Ascending aorta (tissue), 2 donors: ENCODE data around the gene MCAM. TPM values are rescaled to one million over a fixed set of nuclear protein-coding genes. Genes with fewer than 3 reads are reported as not detected.
A peak's percentile ranks its signal among the peaks of the same experiment; 100 is the strongest.

Source experiments
- DNase-seq, 2 donors: peaks; one replicate each; pipeline ENCODE4 v3.0.0-alpha.2; 2019; ENCODE audit warnings: low spot score in 2 of 2
- H3K27ac ChIP-seq, 2 donors: fragments of 200-600 bp; sonication (generic); one replicate each; pipeline ENCODE4 v1.5.1; 2016 to 2017; ENCODE audit warnings: mild to moderate bottlenecking in 1 of 2
- H3K27me3 ChIP-seq: fragments of 200-600 bp; sonication (generic); one replicate; pipeline ENCODE4 v1.5.1; 2017
- H3K36me3 ChIP-seq, 2 donors: fragments of 200-600 bp; sonication (generic); one replicate each; pipeline ENCODE4 v1.5.1; 2016
- H3K4me1 ChIP-seq, 2 donors: fragments of 200-600 bp; sonication (generic); one replicate each; pipeline ENCODE4 v1.5.1; 2016 to 2017; ENCODE audit warnings: mild to moderate bottlenecking in 1 of 2
- H3K4me3 ChIP-seq, 2 donors: fragments of 200-600 bp; sonication (generic); one replicate each; pipeline ENCODE4 v1.5.1; 2016 to 2017; ENCODE audit warnings: mild to moderate bottlenecking in 1 of 2
- H3K9me3 ChIP-seq, 2 donors: fragments of 200-600 bp; sonication (generic); one replicate each; pipeline ENCODE4 v1.5.1; 2016
- intact Hi-C: fragments of 100-400 bp; cut with DNase I; formaldehyde crosslinking; loops from one replicate; pipeline ENCODE4 v1.15.1; 2023
- total RNA-seq: library from RNA; depleted of rRNA; stranded (reverse); fragments of >200 nt; gene quantifications from one replicate; pipeline ENCODE4 v1.1.0, GENCODE V29; 2016
- TF ChIP-seq, protein P1 (sequence below), 3 experiments: fragments of 200-600 bp in 2 of 3; fragments of 450-650 bp in 1 of 3; sonication (generic) in 2 of 3; IDR thresholded peaks; one replicate each; pipeline ENCODE4 v1.5.1; 2016 to 2019; ENCODE audit warnings: antibody characterized with exemption in 3 of 3, mild to moderate bottlenecking in 1 of 3, moderate library complexity in 1 of 3

Gene MCAM
- total RNA-seq, 1 donor from 2014 or later: 2,975 TPM

GRCh38 chr11:119322921-119323531, 6.1 kb upstream of the MCAM start:
- Histone ChIP-seq H3K4me1 (peaks cover 12 to 36% of the 10 kb centered on the region in 2 donors), H3K9me3 (no peaks in the 10 kb centered on the region), H3K27me3 (no peaks in the 10 kb centered on the region), H3K27ac (peak overlapping the region; percentile 98 to 99), H3K4me3 (no peak overlapping the region), H3K36me3 (no peaks in the 10 kb centered on the region)
- TF ChIP-seq, protein P1, sequence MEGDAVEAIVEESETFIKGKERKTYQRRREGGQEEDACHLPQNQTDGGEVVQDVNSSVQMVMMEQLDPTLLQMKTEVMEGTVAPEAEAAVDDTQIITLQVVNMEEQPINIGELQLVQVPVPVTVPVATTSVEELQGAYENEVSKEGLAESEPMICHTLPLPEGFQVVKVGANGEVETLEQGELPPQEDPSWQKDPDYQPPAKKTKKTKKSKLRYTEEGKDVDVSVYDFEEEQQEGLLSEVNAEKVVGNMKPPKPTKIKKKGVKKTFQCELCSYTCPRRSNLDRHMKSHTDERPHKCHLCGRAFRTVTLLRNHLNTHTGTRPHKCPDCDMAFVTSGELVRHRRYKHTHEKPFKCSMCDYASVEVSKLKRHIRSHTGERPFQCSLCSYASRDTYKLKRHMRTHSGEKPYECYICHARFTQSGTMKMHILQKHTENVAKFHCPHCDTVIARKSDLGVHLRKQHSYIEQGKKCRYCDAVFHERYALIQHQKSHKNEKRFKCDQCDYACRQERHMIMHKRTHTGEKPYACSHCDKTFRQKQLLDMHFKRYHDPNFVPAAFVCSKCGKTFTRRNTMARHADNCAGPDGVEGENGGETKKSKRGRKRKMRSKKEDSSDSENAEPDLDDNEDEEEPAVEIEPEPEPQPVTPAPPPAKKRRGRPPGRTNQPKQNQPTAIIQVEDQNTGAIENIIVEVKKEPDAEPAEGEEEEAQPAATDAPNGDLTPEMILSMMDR (IDR thresholded peaks at IDR 0.05): no peak
- DNase-seq: peak in 1 of 2 donors; percentile 61
- intact Hi-C loops: loop anchor here (1.0 kb wide), 1 partner anchor 118 kb away; no protein-coding TSS in a partner anchor

DNA sequence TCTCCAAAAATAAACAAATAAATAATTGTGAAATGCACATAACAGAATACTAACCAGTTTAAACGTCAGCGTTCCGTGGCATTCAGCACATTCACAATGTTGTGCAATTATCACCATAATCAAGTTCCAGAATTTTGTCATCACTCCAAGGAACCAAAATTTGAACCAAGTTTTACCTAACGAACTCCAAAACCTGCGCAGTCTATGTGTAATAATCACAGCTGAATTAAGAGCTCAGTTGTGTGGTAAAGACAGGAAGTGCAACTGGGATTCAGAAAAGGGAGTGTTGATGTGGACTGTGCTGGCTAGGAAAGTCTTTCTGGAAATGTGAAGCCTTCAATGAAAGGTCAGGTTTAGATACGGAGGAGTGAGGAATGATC, 5.4 kb upstream of the MCAM start:
- Histone ChIP-seq H3K4me3 (no peak overlapping the region), H3K4me1 (peaks cover 16 to 43% of the 10 kb centered on the region in 2 donors), H3K27ac (peak overlapping the region; percentile 98 to 99), H3K36me3 (no peaks in the 10 kb centered on the region), H3K9me3 (no peaks in the 10 kb centered on the region), H3K27me3 (no peaks in the 10 kb centered on the region)
- DNase-seq: peak in 1 of 2 donors; percentile 9
- TF ChIP-seq, protein P1 (IDR thresholded peaks at IDR 0.05): peak in 1 of 3 experiments; percentile 5
- intact Hi-C loops: no loop called here

GRCh38 chr11:119320776-119321524, 4.0 kb upstream of the MCAM start:
- peak overlapping the region; percentile 50 to 64 for H3K4me3 ChIP-seq
- DNase-seq: peak in 1 of 2 donors; percentile 87
- peaks cover 16 to 43% of the 10 kb centered on the region in 2 donors for H3K4me1 ChIP-seq

DNA sequence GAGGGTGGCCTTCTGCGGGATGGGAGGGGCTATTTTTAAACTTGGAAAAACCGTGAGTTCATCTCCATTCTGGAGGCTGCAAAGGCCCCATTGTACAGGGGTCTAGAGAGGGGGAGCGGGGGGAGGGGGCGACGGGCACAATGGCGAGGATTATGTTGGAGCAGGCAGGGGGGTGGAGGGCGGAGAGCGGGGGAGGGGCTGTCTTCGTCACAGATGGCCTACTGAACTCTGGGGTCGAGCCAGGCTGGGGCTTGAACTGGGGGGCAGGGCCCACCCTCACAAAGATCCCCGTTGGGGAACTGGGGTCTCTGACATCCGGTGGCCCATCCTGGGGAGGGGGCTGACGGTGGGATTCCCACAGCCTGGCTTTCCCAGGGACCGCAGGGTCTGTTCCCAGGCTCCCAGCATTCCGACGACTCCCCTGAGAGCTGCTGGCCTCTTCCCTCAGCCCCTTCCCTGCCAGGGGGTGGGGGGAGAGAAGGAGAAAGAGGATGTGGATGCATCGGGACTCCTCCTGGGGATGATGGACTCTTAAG, 3.4 kb upstream of the MCAM start:
- DNase-seq: peak in 1 of 2 donors; percentile 78
- H3K36me3 ChIP-seq: no peaks in the 10 kb centered on the region
- peaks cover 16 to 43% of the 10 kb centered on the region in 2 donors for H3K4me1 ChIP-seq
- no peaks in the 10 kb centered on the region for H3K9me3 ChIP-seq
- H3K27ac ChIP-seq: peak overlapping the region; percentile 98 to 99
- no peaks in the 10 kb centered on the region for H3K27me3 ChIP-seq
- intact Hi-C loops: loop anchor here (2.0 kb wide), 2 partner anchors 18 to 60 kb away; partner anchors contain the start of gene USP2
- TF ChIP-seq, protein P1 (IDR thresholded peaks at IDR 0.05): no peak
- peak overlapping the region; percentile 50 to 64 for H3K4me3 ChIP-seq

More at GRCh38 chr11:119320776-119321524, 4.0 kb upstream of the MCAM start:
- Histone ChIP-seq H3K36me3 (no peaks in the 10 kb centered on the region), H3K27ac (peak overlapping the region; percentile 98 to 99), H3K9me3 (no peaks in the 10 kb centered on the region), H3K27me3 (no peaks in the 10 kb centered on the region)
- TF ChIP-seq, protein P1 (IDR thresholded peaks at IDR 0.05): no peak
- intact Hi-C loops: loop anchor here (2.0 kb wide), 2 partner anchors 18 to 60 kb away; partner anchors contain the start of gene USP2

- peak in 1 of 2 donors; percentile 62 for DNase-seq
- TF ChIP-seq, protein P1 (IDR thresholded peaks at IDR 0.05): no peak
- intact Hi-C loops: loop anchor here (2.0 to 5.0 kb wide), 5 partner anchors 19 to 697 kb away; partner anchors contain the start of genes BCL9L, DPAGT1 and USP2
Measured at GRCh38 chr11:119319700-119320239, 2.8 kb upstream of the MCAM start.

More at GRCh38 chr11:119319700-119320239, 2.8 kb upstream of the MCAM start:
- Histone ChIP-seq H3K4me3 (peak overlapping the region in 1 of 2 donors; percentile 92), H3K27ac (peak overlapping the region; percentile 98 to 99), H3K36me3 (peaks cover 1 to 5% of the 10 kb centered on the region in 2 donors), H3K4me1 (peaks cover 18 to 47% of the 10 kb centered on the region in 2 donors), H3K27me3 (no peaks in the 10 kb centered on the region), H3K9me3 (no peaks in the 10 kb centered on the region)
